Endodermal cell (in vitro differentiated cells): ENCODE data around the gene NUP62. TPM values are rescaled to one million over a fixed set of nuclear protein-coding genes. Genes with fewer than 3 reads are reported as not detected.
"Not testable (repeated sequence)": the region's sequence is repeated elsewhere in the genome, so short reads cannot be mapped to it uniquely, and the experiment has no call there.

ENCODE experiments used
- DNase-seq: peaks from one replicate; pipeline ENCODE4 v3.0.0-alpha.2; 2017
- H3K27ac ChIP-seq: 2 replicates; pipeline ENCODE4 v1.5.1; 2013; ENCODE audit warnings: mild to moderate bottlenecking, low read depth, low read length, moderate library complexity
- H3K27me3 ChIP-seq: 2 replicates; pipeline ENCODE4 v1.6.1; 2013; ENCODE audit warnings: mild to moderate bottlenecking, low read length, moderate library complexity; ENCODE audit not compliant: insufficient read depth, control insufficient read depth, poor library complexity, severe bottlenecking
- H3K36me3 ChIP-seq: 2 replicates; pipeline ENCODE4 v1.7.0; 2013; ENCODE audit warnings: mild to moderate bottlenecking, low read length, moderate library complexity; ENCODE audit not compliant: control insufficient read depth, insufficient read depth
- H3K4me1 ChIP-seq: one replicate; pipeline ENCODE4 v1.7.0; 2013; ENCODE audit warnings: low read length; ENCODE audit not compliant: control insufficient read depth, insufficient read depth
- H3K4me3 ChIP-seq: 2 replicates; pipeline ENCODE4 v1.5.1; 2013; ENCODE audit warnings: mild to moderate bottlenecking, low read length, moderate library complexity
- H3K9ac ChIP-seq: 2 replicates; pipeline ENCODE4 v1.6.1; 2013; ENCODE audit warnings: mild to moderate bottlenecking, low read length, moderate library complexity; ENCODE audit not compliant: poor library complexity, severe bottlenecking; ENCODE audit errors: extremely low read depth
- H3K9me3 ChIP-seq: 2 replicates; pipeline ENCODE4 v1.6.1; 2013; ENCODE audit warnings: mild to moderate bottlenecking, low read length, moderate library complexity; ENCODE audit not compliant: control insufficient read depth
- H3K27ac Mint-ChIP-seq: 2 replicates; pipeline ENCODE4 v1.8.0; 2020; ENCODE audit warnings: mixed read lengths
- H3K27me3 Mint-ChIP-seq: 2 replicates; pipeline ENCODE4 v1.8.0; 2021; ENCODE audit warnings: mild to moderate bottlenecking, mixed read lengths; ENCODE audit not compliant: insufficient read depth
- H3K36me3 Mint-ChIP-seq: 2 replicates; pipeline ENCODE4 v1.8.0; 2020; ENCODE audit warnings: low read depth, mixed read lengths
- H3K4me1 Mint-ChIP-seq: 2 replicates; pipeline ENCODE4 v1.8.0; 2020; ENCODE audit warnings: mixed read lengths
- H3K4me3 Mint-ChIP-seq: 2 replicates; pipeline ENCODE4 v1.8.0; 2020; ENCODE audit warnings: mild to moderate bottlenecking, moderate library complexity, mixed read lengths
- H3K9me3 Mint-ChIP-seq: 2 replicates; pipeline ENCODE4 v1.8.0; 2020; ENCODE audit warnings: mild to moderate bottlenecking, mixed read lengths
- CTCF ChIP-seq: fragments of 200-600 bp; sonication (generic); conservative IDR thresholded peaks from 2 replicates; pipeline ENCODE4 v1.5.0; 2021; ENCODE audit warnings: antibody characterized with exemption, mild to moderate bottlenecking
- WGBS, 2 experiments: methylation state at CpG; one replicate each; pipeline versions ENCODE4 v1.1.5 to v1.1.7; 2013; ENCODE audit warnings: missing lambda C conversion rate in 2 of 2, mixed read lengths in 1 of 2; ENCODE audit not compliant: insufficient coverage in 1 of 2, insufficient read length in 1 of 2; 5-methylcytosine and 5-hydroxymethylcytosine counted together
- total RNA-seq, 2 donors: library from RNA; stranded (reverse); fragmentation: NEBNext Ultra II Directional in 1 of 2; extraction: Animal tissue kit (Norgen Biotek cat#: 25700) in 1 of 2; gene quantifications; 2 replicates in 1 of 2; 3 replicates in 1 of 2; pipeline ENCODE4 v1.2.1, GENCODE V29; 2021

NUP62 gene
- total RNA-seq, 2 donors from 2014 or later = 84.9 to 96.4 TPM

DNA sequence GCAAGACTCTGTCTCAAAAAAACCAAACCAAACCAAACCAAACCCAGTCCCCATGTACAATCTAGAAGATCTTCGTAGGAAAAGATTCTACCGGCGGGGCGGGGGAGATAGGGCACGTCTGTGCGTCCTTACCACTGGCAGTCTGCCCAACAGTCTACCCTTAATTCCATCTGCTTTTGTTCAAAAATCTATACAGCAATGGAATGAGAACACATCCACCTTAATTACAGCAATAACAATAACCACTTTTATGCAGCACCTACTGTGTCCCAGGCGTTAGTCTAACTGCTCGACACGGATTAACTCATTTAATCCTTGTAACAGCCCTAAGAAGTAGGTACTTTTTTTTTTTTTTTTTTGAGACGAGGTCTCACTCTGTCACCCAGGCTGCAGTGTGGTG, 2.8 kb downstream of the NUP62 start:
- H3K9me3 ChIP-seq = no peaks in the 10 kb centered on the region
- no peak overlapping the region for H3K27ac Mint-ChIP-seq
- peak; percentile 28 for DNase-seq
- no peaks in the 10 kb centered on the region for H3K27me3 ChIP-seq
- no peaks in the 10 kb centered on the region for H3K9me3 Mint-ChIP-seq
- no peak for TF ChIP-seq CTCF
- H3K27me3 Mint-ChIP-seq = no peaks in the 10 kb centered on the region
- H3K9ac ChIP-seq = no peak overlapping the region
- H3K4me3 ChIP-seq = no peak overlapping the region
- H3K4me1 ChIP-seq = peaks cover 7% of the 10 kb centered on the region
- peaks cover 16% of the 10 kb centered on the region for H3K4me1 Mint-ChIP-seq
- 96 to 100% methylated on average over 1 to 10 of the region's 10 CpGs for WGBS, 2 experiments
- H3K36me3 Mint-ChIP-seq = peaks cover 62% of the 10 kb centered on the region
- H3K4me3 Mint-ChIP-seq = no peak overlapping the region
- H3K27ac ChIP-seq = no peak overlapping the region
- peaks cover 69% of the 10 kb centered on the region for H3K36me3 ChIP-seq

DNA sequence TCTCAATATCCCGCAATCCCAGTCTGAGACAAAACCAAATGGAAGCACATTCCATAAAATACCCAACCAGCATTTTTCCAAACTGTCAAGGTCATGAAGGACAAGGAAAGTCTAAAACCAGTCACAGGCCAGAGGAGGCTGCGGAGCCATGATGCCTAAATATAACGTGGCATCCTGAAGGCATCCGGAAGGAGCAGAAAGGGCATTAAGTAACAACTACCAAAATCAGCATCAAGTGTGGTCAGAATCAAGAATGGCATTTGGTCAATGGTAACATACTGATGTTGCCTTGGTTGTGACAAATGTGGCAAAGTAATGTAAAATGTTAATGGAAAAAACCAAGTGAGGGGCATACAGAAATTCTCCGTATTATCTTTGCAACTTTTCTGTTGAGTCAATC, 3.8 kb downstream of the NUP62 start:
- TF ChIP-seq CTCF = no peak
- peaks cover 7% of the 10 kb centered on the region for H3K4me1 ChIP-seq
- Mint-ChIP-seq H3K9me3 (no peaks in the 10 kb centered on the region), H3K4me1 (peaks cover 20% of the 10 kb centered on the region), H3K27me3 (no peaks in the 10 kb centered on the region), H3K36me3 (peaks cover 67% of the 10 kb centered on the region), H3K27ac (no peak overlapping the region), H3K4me3 (no peak overlapping the region)
- no peak overlapping the region for H3K4me3 ChIP-seq
- H3K27me3 ChIP-seq = no peaks in the 10 kb centered on the region
- H3K9me3 ChIP-seq = no peaks in the 10 kb centered on the region
- DNase-seq = no peak
- H3K36me3 ChIP-seq = peaks cover 62% of the 10 kb centered on the region
- WGBS, 2 experiments = 95 to 100% methylated on average over 2 to 5 of the region's 5 CpGs
- H3K9ac ChIP-seq = no peak overlapping the region
- no peak overlapping the region for H3K27ac ChIP-seq

- H3K9me3 Mint-ChIP-seq, DNase-seq, H3K27ac Mint-ChIP-seq, H3K9ac ChIP-seq, H3K27me3 ChIP-seq, H3K27ac ChIP-seq, H3K27me3 Mint-ChIP-seq, H3K4me3 ChIP-seq, H3K4me3 Mint-ChIP-seq, H3K9me3 ChIP-seq, H3K4me1 ChIP-seq: not testable (repeated sequence)
- WGBS, 2 experiments = 93 to 97% methylated on average over 3 to 13 of the region's 13 CpGs
- H3K4me1 Mint-ChIP-seq = peaks cover 20% of the 10 kb centered on the region
- H3K36me3 Mint-ChIP-seq = peaks cover 62% of the 10 kb centered on the region
- peaks cover 63% of the 10 kb centered on the region for H3K36me3 ChIP-seq
Measured at GRCh38 chr19:49924881-49925210, 4.5 kb downstream of the NUP62 start.
